GM18873 (cell line): ENCODE measurements around the gene CDH20.

Experiments
- ATAC-seq: cut with Tn5 transposase; IDR thresholded peaks from one replicate; pipeline ENCODE4 v1.9.1; 2021; ENCODE audit warnings: mild to moderate bottlenecking, moderate library complexity, moderate number of reproducible peaks; ENCODE audit not compliant: unreplicated experiment, low FRiP score

Gene CDH20

GRCh38 chr18:61502472-61502871 lies 169.2 kb downstream of the CDH20 start:
- ATAC-seq: no peak

GRCh38 chr18:61503688-61504087 lies 170.5 kb downstream of the CDH20 start:
- ATAC-seq: no peak

- no peak for ATAC-seq
Measured at GRCh38 chr18:61528961-61529360, 195.7 kb downstream of the CDH20 start.

- no peak for ATAC-seq
Measured at GRCh38 chr18:61530681-61531080, 197.5 kb downstream of the CDH20 start.

- no peak for ATAC-seq
Measured at GRCh38 chr18:61531182-61531581, 198.0 kb downstream of the CDH20 start.

GRCh38 chr18:61531891-61532290 lies 198.7 kb downstream of the CDH20 start:
- no peak for ATAC-seq

GRCh38 chr18:61535401-61535800 lies 202.2 kb downstream of the CDH20 start:
- no peak for ATAC-seq

GRCh38 chr18:61541673-61542072 lies 208.4 kb downstream of the CDH20 start:
- ATAC-seq: no peak

GRCh38 chr18:61542596-61542995 lies 209.4 kb downstream of the CDH20 start:
- no peak for ATAC-seq

- ATAC-seq: no peak
Measured at GRCh38 chr18:61543518-61543917, 210.3 kb downstream of the CDH20 start.

- no peak for ATAC-seq
Measured at GRCh38 chr18:61544178-61544577, 210.9 kb downstream of the CDH20 start.

- ATAC-seq: no peak
Measured at GRCh38 chr18:61545281-61546245, 212.3 kb downstream of the CDH20 start.

- no peak for ATAC-seq
Measured at GRCh38 chr18:61546590-61546989, 213.4 kb downstream of the CDH20 start.

- ATAC-seq: no peak
Measured at GRCh38 chr18:61549416-61549815, 216.2 kb downstream of the CDH20 start.

- ATAC-seq: no peak
Measured at GRCh38 chr18:61549889-61550288, 216.7 kb downstream of the CDH20 start.

- ATAC-seq: peak; percentile 72
Measured at GRCh38 chr18:61551586-61551985, 218.4 kb downstream of the CDH20 start.

- ATAC-seq: no peak
Measured at GRCh38 chr18:61553045-61553659, 219.9 kb downstream of the CDH20 start.

GRCh38 chr18:61554117-61554776 lies 221.0 kb downstream of the CDH20 start:
- ATAC-seq: no peak

- no peak for ATAC-seq
Measured at GRCh38 chr18:61554946-61555361, 221.7 kb downstream of the CDH20 start.

GRCh38 chr18:61556316-61556715 lies 223.1 kb downstream of the CDH20 start:
- ATAC-seq: no peak

- ATAC-seq: no peak
Measured at GRCh38 chr18:61556862-61557261, 223.6 kb downstream of the CDH20 start.
